Brain pericyte (primary cell): ENCODE data around the gene ALOX5AP.

Source experiments
- DNase-seq: peaks from one replicate; pipeline ENCODE4 v3.0.0-alpha.2; 2012; ENCODE audit warnings: low read depth, low spot score

ALOX5AP gene

GRCh38 chr13:30759748-30760147 is 24.4 kb downstream of the ALOX5AP start:
- DNase-seq, result no peak

GRCh38 chr13:30762643-30763042 is 27.3 kb downstream of the ALOX5AP start:
- no peak for DNase-seq

- DNase-seq, result no peak
These were observed 28.6 kb downstream of the ALOX5AP start for GRCh38 chr13:30763786-30764413.

- DNase-seq, result no peak
These were observed 30.9 kb downstream of the ALOX5AP start for GRCh38 chr13:30766231-30766630.

GRCh38 chr13:30770929-30771328 is 35.6 kb downstream of the ALOX5AP start:
- no peak for DNase-seq

- DNase-seq, result no peak
These were observed 38.2 kb downstream of the ALOX5AP start for GRCh38 chr13:30773561-30773960.

GRCh38 chr13:30774214-30774730 is 38.9 kb downstream of the ALOX5AP start:
- no peak for DNase-seq

GRCh38 chr13:30776661-30777060 is 41.3 kb downstream of the ALOX5AP start:
- no peak for DNase-seq

- DNase-seq, result no peak
These were observed 43.7 kb downstream of the ALOX5AP start for GRCh38 chr13:30779016-30779415.

GRCh38 chr13:30779608-30780007 is 44.3 kb downstream of the ALOX5AP start:
- DNase-seq, result no peak

GRCh38 chr13:30780338-30780981 is 45.1 kb downstream of the ALOX5AP start:
- no peak for DNase-seq

- DNase-seq, result no peak
These were observed 50.0 kb downstream of the ALOX5AP start for GRCh38 chr13:30785191-30785850.

- no peak for DNase-seq
These were observed 51.3 kb downstream of the ALOX5AP start for GRCh38 chr13:30786648-30787047.

- DNase-seq, result no peak
These were observed 52.6 kb downstream of the ALOX5AP start for GRCh38 chr13:30787738-30788525.

GRCh38 chr13:30789166-30789862 is 54.0 kb downstream of the ALOX5AP start:
- DNase-seq, result no peak

GRCh38 chr13:30790592-30790991 is 55.2 kb downstream of the ALOX5AP start:
- no peak for DNase-seq

GRCh38 chr13:30791354-30792001 is 56.1 kb downstream of the ALOX5AP start:
- peak; percentile 84 for DNase-seq

GRCh38 chr13:30792285-30793000 is 57.1 kb downstream of the ALOX5AP start:
- DNase-seq, result peak; percentile 96

- DNase-seq, result no peak
These were observed 60.8 kb downstream of the ALOX5AP start for GRCh38 chr13:30796132-30796572.
